ENCODE data around the gene KCNQ1. TPM values are rescaled to one million over a fixed set of nuclear protein-coding genes. Genes with fewer than 3 reads are reported as not detected.

Gene KCNQ1
- total RNA-seq, 1 donor from 2014 or later, result 0.16 TPM

GRCh38 chr11:2472428-2473186, 27.8 kb downstream of the KCNQ1 start:
- Mint-ChIP-seq H3K4me3 (ENCODE audit: unreplicated experiment) (no peak overlapping the region), H3K27ac (ENCODE audit: unreplicated experiment) (no peak overlapping the region), H3K4me1 (ENCODE audit: unreplicated experiment) (no peaks in the 10 kb centered on the region), H3K27me3 (ENCODE audit: unreplicated experiment) (peaks cover 31% of the 10 kb centered on the region), H3K9me3 (ENCODE audit: unreplicated experiment) (no peaks in the 10 kb centered on the region), H3K36me3 (ENCODE audit: unreplicated experiment) (no peaks in the 10 kb centered on the region)
- no peak for TF ChIP-seq CTCF (IDR thresholded peaks at IDR 0.05)
- peak; percentile 54 for DNase-seq (ENCODE audit: extremely low spot score, unreplicated experiment)

- H3K9me3 Mint-ChIP-seq (ENCODE audit: unreplicated experiment), result no peaks in the 10 kb centered on the region
- H3K27ac Mint-ChIP-seq (ENCODE audit: unreplicated experiment), result no peak overlapping the region
- no peak overlapping the region for H3K4me3 Mint-ChIP-seq (ENCODE audit: unreplicated experiment)
- no peaks in the 10 kb centered on the region for H3K36me3 Mint-ChIP-seq (ENCODE audit: unreplicated experiment)
- TF ChIP-seq CTCF (IDR thresholded peaks at IDR 0.05), result no peak
- peak; percentile 83 for DNase-seq (ENCODE audit: extremely low spot score, unreplicated experiment)
- H3K4me1 Mint-ChIP-seq (ENCODE audit: unreplicated experiment), result no peaks in the 10 kb centered on the region
- H3K27me3 Mint-ChIP-seq (ENCODE audit: unreplicated experiment), result peaks cover 31% of the 10 kb centered on the region
These were observed 28.7 kb downstream of the KCNQ1 start for GRCh38 chr11:2473361-2474058.

- peak; percentile 75 for DNase-seq (ENCODE audit: extremely low spot score, unreplicated experiment)
- Mint-ChIP-seq H3K27ac (ENCODE audit: unreplicated experiment) (no peak overlapping the region), H3K36me3 (ENCODE audit: unreplicated experiment) (no peaks in the 10 kb centered on the region), H3K4me3 (ENCODE audit: unreplicated experiment) (no peak overlapping the region), H3K4me1 (ENCODE audit: unreplicated experiment) (no peaks in the 10 kb centered on the region), H3K27me3 (ENCODE audit: unreplicated experiment) (peaks cover 26% of the 10 kb centered on the region), H3K9me3 (ENCODE audit: unreplicated experiment) (no peaks in the 10 kb centered on the region)
- TF ChIP-seq CTCF (IDR thresholded peaks at IDR 0.05), result no peak
These were observed 29.5 kb downstream of the KCNQ1 start for GRCh38 chr11:2474059-2474901.

GRCh38 chr11:2475136-2475918, 30.5 kb downstream of the KCNQ1 start:
- no peak overlapping the region for H3K4me3 Mint-ChIP-seq (ENCODE audit: unreplicated experiment)
- peak; percentile 64 for DNase-seq (ENCODE audit: extremely low spot score, unreplicated experiment)
- no peaks in the 10 kb centered on the region for H3K4me1 Mint-ChIP-seq (ENCODE audit: unreplicated experiment)
- no peak for TF ChIP-seq CTCF (IDR thresholded peaks at IDR 0.05)
- no peak overlapping the region for H3K27ac Mint-ChIP-seq (ENCODE audit: unreplicated experiment)
- no peaks in the 10 kb centered on the region for H3K36me3 Mint-ChIP-seq (ENCODE audit: unreplicated experiment)
- H3K27me3 Mint-ChIP-seq (ENCODE audit: unreplicated experiment), result peaks cover 19% of the 10 kb centered on the region
- peaks cover 7% of the 10 kb centered on the region for H3K9me3 Mint-ChIP-seq (ENCODE audit: unreplicated experiment)

All from osteocyte (in vitro differentiated cells).